Thyroid gland (tissue), 4 donors: ENCODE results near the gene MISP. TPM values are rescaled to one million over a fixed set of nuclear protein-coding genes. Genes with fewer than 3 reads are reported as not detected.

Experiments used
- DNase-seq, 2 donors: peaks; one replicate each; pipeline ENCODE4 v3.0.0-alpha.2; 2019
- H3K27ac ChIP-seq, 3 donors: fragments of 200-600 bp; sonication (generic); 1 replicate in 2 of 3; 2 replicates in 1 of 3; pipeline ENCODE4 v1.5.1; 2016 to 2019; ENCODE audit warnings: mild to moderate bottlenecking in 1 of 3, moderate library complexity in 1 of 3
- H3K27me3 ChIP-seq: fragments of 200-600 bp; sonication (generic); one replicate; pipeline ENCODE4 v1.5.1; 2019
- H3K36me3 ChIP-seq, 2 donors: fragments of 200-600 bp; sonication (generic); one replicate each; pipeline ENCODE4 v1.5.1; 2016 to 2019
- H3K4me1 ChIP-seq, 2 donors: fragments of 200-600 bp; sonication (generic); one replicate each; pipeline ENCODE4 v1.5.1; 2017 to 2019
- H3K4me3 ChIP-seq, 3 donors: fragments of 200-600 bp; sonication (generic); replicated peaks in 1 of 3; 1 replicate in 2 of 3; 2 replicates in 1 of 3; pipeline ENCODE4 v1.5.1; 2016; ENCODE audit warnings: mild to moderate bottlenecking in 1 of 3
- H3K9me3 ChIP-seq: fragments of 200-600 bp; sonication (generic); one replicate; pipeline ENCODE4 v1.5.1; 2017
- CTCF ChIP-seq, 6 experiments: fragments of 200-600 bp in 3 of 6; fragments of 450-650 bp in 3 of 6; sonication (generic) in 3 of 6; IDR thresholded peaks; one replicate each; pipeline ENCODE4 v1.5.1; 2016 to 2019; ENCODE audit warnings: antibody characterized with exemption in 6 of 6, mild to moderate bottlenecking in 2 of 6, inconsistent platforms in 1 of 6, moderate library complexity in 1 of 6
- POLR2A ChIP-seq, 2 donors: fragments of 450-650 bp; IDR thresholded peaks; one replicate each; pipeline ENCODE4 v1.6.1; 2017; ENCODE audit warnings: antibody characterized with exemption in 2 of 2, mild to moderate bottlenecking in 2 of 2, moderate library complexity in 1 of 2
- WGBS, 2 donors: methylation state at CpG; one replicate each; pipeline ENCODE4 v1.1.5; 2017; 5-methylcytosine and 5-hydroxymethylcytosine counted together
- intact Hi-C: fragments of 100-400 bp; cut with DNase I; formaldehyde crosslinking; loops from one replicate; pipeline ENCODE4 v1.15.1; 2023
- total RNA-seq, 4 donors: library from RNA; depleted of rRNA; stranded (reverse); fragments of >200 nt; gene quantifications; one replicate each; pipeline ENCODE4 v1.2.3, GENCODE V29; 2016

MISP gene
- total RNA-seq, 4 donors from 2014 or later: 0.63 to 0.68 TPM; not detected in 2

GRCh38 chr19:755063-755462 lies 4.2 kb downstream of the MISP start:
- Histone ChIP-seq H3K36me3 (no peaks in the 10 kb centered on the region), H3K4me1 (peaks cover 0 to 14% of the 10 kb centered on the region in 2 donors), H3K27ac (no peak overlapping the region), H3K27me3 (no peaks in the 10 kb centered on the region), H3K4me3 (no peak overlapping the region), H3K9me3 (no peaks in the 10 kb centered on the region)
- WGBS, 2 donors: 90 to 91% methylated on average over 10 to 11 of the region's 15 CpGs
- no peak for DNase-seq
- TF ChIP-seq POLR2A (IDR thresholded peaks at IDR 0.05): no peak
- no peak for TF ChIP-seq CTCF (IDR thresholded peaks at IDR 0.05)
- intact Hi-C loops: no loop called here

DNA sequence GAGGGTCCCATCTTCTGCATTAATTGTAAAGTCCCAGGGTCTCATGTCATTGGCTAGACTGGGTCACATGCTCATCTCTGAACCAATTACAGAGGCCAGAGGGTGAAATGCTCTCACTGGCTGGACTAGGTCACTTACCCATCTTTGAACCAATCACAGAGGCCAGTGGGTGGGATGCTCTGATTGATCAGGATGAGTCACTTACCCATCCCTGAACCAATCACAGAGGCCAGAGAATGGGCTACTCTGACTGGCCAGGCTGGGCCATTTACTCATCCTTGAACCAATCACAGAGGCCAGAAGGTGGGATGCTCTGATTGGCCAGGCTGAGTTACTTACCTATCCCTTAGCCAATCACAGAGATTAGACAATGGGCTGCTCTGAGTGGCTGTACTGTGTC lies 5.3 kb downstream of the MISP start:
- no peaks in the 10 kb centered on the region for H3K9me3 ChIP-seq
- no peaks in the 10 kb centered on the region for H3K36me3 ChIP-seq
- DNase-seq: no peak
- no peak overlapping the region for H3K27ac ChIP-seq
- H3K4me3 ChIP-seq: no peak overlapping the region
- TF ChIP-seq POLR2A (IDR thresholded peaks at IDR 0.05) (no peak), CTCF (IDR thresholded peaks at IDR 0.05) (no peak)
- H3K4me1 ChIP-seq: peaks cover 0 to 12% of the 10 kb centered on the region in 2 donors
- intact Hi-C loops: no loop called here
- no peaks in the 10 kb centered on the region for H3K27me3 ChIP-seq

- no peak overlapping the region for H3K27ac ChIP-seq
- H3K9me3 ChIP-seq: no peaks in the 10 kb centered on the region
- intact Hi-C loops: no loop called here
- H3K27me3 ChIP-seq: no peaks in the 10 kb centered on the region
- 87 to 92% methylated on average over 22 to 31 of the region's 36 CpGs for WGBS, 2 donors
- H3K36me3 ChIP-seq: no peaks in the 10 kb centered on the region
- no peak for TF ChIP-seq CTCF (IDR thresholded peaks at IDR 0.05)
- no peak for TF ChIP-seq POLR2A (IDR thresholded peaks at IDR 0.05)
- H3K4me1 ChIP-seq: peaks cover 0 to 7% of the 10 kb centered on the region in 2 donors
- H3K4me3 ChIP-seq: no peak overlapping the region
- DNase-seq: no peak
These were observed 6.1 kb downstream of the MISP start for GRCh38 chr19:756821-757688.

DNA sequence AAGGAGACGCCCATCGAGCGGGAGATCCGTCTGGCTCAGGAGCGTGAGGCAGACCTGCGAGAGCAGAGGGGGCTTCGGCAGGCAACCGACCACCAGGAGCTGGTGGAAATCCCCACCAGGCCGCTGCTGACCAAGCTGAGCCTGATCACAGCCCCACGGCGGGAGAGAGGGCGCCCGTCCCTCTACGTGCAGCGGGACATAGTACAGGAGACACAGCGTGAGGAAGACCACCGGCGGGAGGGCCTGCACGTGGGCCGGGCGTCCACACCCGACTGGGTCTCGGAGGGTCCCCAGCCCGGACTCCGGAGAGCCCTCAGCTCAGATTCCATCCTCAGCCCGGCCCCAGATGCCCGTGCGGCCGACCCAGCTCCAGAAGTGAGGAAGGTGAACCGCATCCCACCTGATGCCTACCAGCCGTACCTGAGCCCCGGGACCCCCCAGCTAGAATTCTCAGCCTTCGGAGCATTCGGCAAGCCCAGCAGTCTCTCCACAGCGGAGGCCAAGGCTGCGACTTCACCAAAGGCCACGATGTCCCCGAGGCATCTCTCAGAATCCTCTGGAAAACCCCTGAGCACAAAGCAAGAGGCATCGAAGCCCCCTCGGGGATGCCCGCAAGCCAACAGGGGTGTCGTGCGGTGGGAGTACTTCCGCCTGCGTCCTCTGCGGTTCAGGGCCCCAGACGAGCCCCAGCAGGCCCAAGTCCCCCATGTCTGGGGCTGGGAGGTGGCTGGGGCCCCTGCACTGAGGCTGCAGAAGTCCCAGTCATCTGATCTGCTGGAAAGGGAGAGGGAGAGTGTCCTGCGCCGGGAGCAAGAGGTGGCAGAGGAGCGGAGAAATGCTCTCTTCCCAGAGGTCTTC lies 7.1 kb downstream of the MISP start:
- Histone ChIP-seq H3K4me3 (no peak overlapping the region), H3K9me3 (no peaks in the 10 kb centered on the region), H3K27ac (no peak overlapping the region), H3K4me1 (peaks cover 0 to under 1% of the 10 kb centered on the region in 2 donors), H3K27me3 (no peaks in the 10 kb centered on the region), H3K36me3 (no peaks in the 10 kb centered on the region)
- intact Hi-C loops: no loop called here
- TF ChIP-seq CTCF (IDR thresholded peaks at IDR 0.05) (no peak), POLR2A (IDR thresholded peaks at IDR 0.05) (no peak)
- WGBS, 2 donors: 94 to 95% methylated on average over 29 to 49 of the region's 50 CpGs
- DNase-seq: no peak

DNA sequence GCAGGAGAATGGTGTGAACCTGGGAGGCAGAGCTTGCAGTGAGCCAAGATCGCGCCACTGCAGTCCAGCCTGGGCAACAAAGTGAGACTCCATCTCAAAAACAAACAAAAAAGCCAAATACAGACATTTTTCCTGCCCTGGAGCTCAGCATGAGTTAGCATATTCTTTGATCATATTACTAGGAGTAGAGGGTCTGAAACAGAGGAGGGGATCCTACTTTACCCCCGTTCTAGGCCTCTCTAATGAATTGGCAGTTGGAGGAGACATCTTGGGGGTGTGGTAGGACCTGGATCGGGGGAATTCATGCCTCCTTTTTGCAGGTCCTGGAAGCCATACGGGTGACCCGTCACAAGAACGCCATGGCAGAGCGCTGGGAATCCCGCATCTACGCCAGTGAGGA lies 12.3 kb downstream of the MISP start:
- Histone ChIP-seq H3K4me3 (no peak overlapping the region), H3K4me1 (peaks cover 2 to 3% of the 10 kb centered on the region in 2 donors), H3K27me3 (no peaks in the 10 kb centered on the region), H3K27ac (no peak overlapping the region), H3K36me3 (no peaks in the 10 kb centered on the region), H3K9me3 (no peaks in the 10 kb centered on the region)
- DNase-seq: no peak
- 92 to 98% methylated on average over 8 to 10 of the region's 10 CpGs for WGBS, 2 donors
- TF ChIP-seq CTCF (IDR thresholded peaks at IDR 0.05) (no peak), POLR2A (IDR thresholded peaks at IDR 0.05) (no peak)
- intact Hi-C loops: no loop called here
